Endothelial cell of umbilical vein (primary cell): ENCODE data around the gene TNRC6C. TPM values are rescaled to one million over a fixed set of nuclear protein-coding genes. Genes with fewer than 3 reads are reported as not detected.

Experiments used
- BruUV-seq: library from RNA; stranded (reverse); fragments of 400-500 nt; replicated peaks from 2 replicates; lab custom pipeline; 2021; lab: Mats Ljungman, UMichigan
- CTCF ChIA-PET: fragments of 300-600, 350-600 bp; sonication (Branson Sonifier 250); formaldehyde crosslinking; loops from one replicate; lab custom pipeline; 2021; ENCODE audit warnings: antibody characterized with exemption, inconsistent platforms; lab: Charles Lee
- POLR2A ChIA-PET: fragments of 300-600, 350-600 bp; sonication (Branson Sonifier 250); formaldehyde crosslinking; loops from one replicate; lab custom pipeline; 2021; ENCODE audit warnings: antibody characterized with exemption, inconsistent platforms; lab: Charles Lee
- DNase-seq: peaks from one replicate; pipeline ENCODE4 v3.0.0-alpha.2; 2011; ENCODE audit warnings: low read depth, low spot score
- FAIRE-seq: peaks from 2 replicates; lab custom pipeline; 2011; peaks lifted over from hg19 to GRCh38; lab: Jason Lieb, UNC
- H2AFZ ChIP-seq: 2 replicates; pipeline ENCODE4 v1.6.0; 2012; ENCODE audit warnings: low read depth, low read length, control low read depth, inconsistent platforms
- H3K27ac ChIP-seq: 2 replicates; pipeline ENCODE4 v1.5.1; 2011; ENCODE audit warnings: low read depth, mild to moderate bottlenecking, control low read depth, low read length, moderate library complexity; ENCODE audit not compliant: insufficient read depth
- H3K27me3 ChIP-seq, 2 experiments: 2 replicates each; pipeline versions ENCODE4 v1.6.0 to v1.6.1; 2011; ENCODE audit warnings: low read length in 2 of 2, mixed read lengths in 1 of 2; ENCODE audit not compliant: control insufficient read depth in 2 of 2, insufficient read depth in 2 of 2
- H3K36me3 ChIP-seq, 2 experiments: 2 replicates in 1 of 2; 3 replicates in 1 of 2; pipeline ENCODE4 v1.5.1; 2011; ENCODE audit warnings: low read length in 2 of 2, mild to moderate bottlenecking in 1 of 2, moderate library complexity in 1 of 2; ENCODE audit not compliant: control insufficient read depth in 2 of 2, insufficient read depth in 2 of 2; ENCODE audit errors: extremely low read depth in 1 of 2
- H3K4me1 ChIP-seq: 3 replicates; pipeline ENCODE4 v1.5.1; 2011; ENCODE audit warnings: mild to moderate bottlenecking, low read length; ENCODE audit not compliant: control insufficient read depth, insufficient read depth; ENCODE audit errors: extremely low read depth
- H3K4me2 ChIP-seq: 2 replicates; pipeline ENCODE4 v1.6.1; 2011; ENCODE audit warnings: low read length, control low read depth, mixed read lengths; ENCODE audit not compliant: insufficient read depth
- H3K4me3 ChIP-seq, 3 experiments: fragments of 200-600 bp in 1 of 3; sonication (generic), shearing (Covaris generic) in 1 of 3; replicated peaks in 1 of 3; 2 replicates each; pipeline ENCODE4 v1.5.1; 2011 to 2016; ENCODE audit warnings: control low read depth in 3 of 3, low read length in 3 of 3, mild to moderate bottlenecking in 2 of 3, inconsistent platforms in 1 of 3, low read depth in 1 of 3, moderate library complexity in 1 of 3; ENCODE audit not compliant: insufficient read depth in 1 of 3
- H3K79me2 ChIP-seq: 2 replicates; pipeline ENCODE4 v1.6.0; 2012; ENCODE audit warnings: low read length, inconsistent platforms; ENCODE audit not compliant: control insufficient read depth, insufficient read depth
- H3K9ac ChIP-seq: replicated peaks from 2 replicates; pipeline ENCODE3; 2011; ENCODE audit warnings: low read length, control low read depth; ENCODE audit not compliant: insufficient read depth; ENCODE audit errors: extremely low read depth
- H3K9me1 ChIP-seq: replicated peaks from 3 replicates; pipeline ENCODE4 v1.6.0; 2011; ENCODE audit warnings: mild to moderate bottlenecking, low read length; ENCODE audit not compliant: control insufficient read depth, insufficient read depth; ENCODE audit errors: extremely low read depth
- H3K9me3 ChIP-seq: replicated peaks from 2 replicates; pipeline ENCODE4 v1.5.1; 2012; ENCODE audit warnings: low read length, inconsistent platforms; ENCODE audit not compliant: control insufficient read depth, insufficient read depth
- H4K20me1 ChIP-seq: replicated peaks from 2 replicates; pipeline ENCODE3; 2011; ENCODE audit warnings: mild to moderate bottlenecking, low read length; ENCODE audit not compliant: control insufficient read depth, insufficient read depth; ENCODE audit errors: extremely low read depth
- CTCF ChIP-seq, 2 donors: IDR thresholded peaks; 1 replicate in 1 of 2; 2 replicates in 1 of 2; pipeline ENCODE4 v1.5.1; 2011; ENCODE audit warnings: low read length in 2 of 2, mild to moderate bottlenecking in 2 of 2, moderate library complexity in 2 of 2, control low read depth in 1 of 2, inconsistent platforms in 1 of 2, low read depth in 1 of 2; ENCODE audit not compliant: insufficient read depth in 1 of 2; ENCODE audit errors: extremely low read depth in 1 of 2
- EZH2 ChIP-seq: IDR thresholded peaks from 2 replicates; pipeline ENCODE4 v1.6.1; 2012; ENCODE audit warnings: borderline replicate concordance, low read depth, mild to moderate bottlenecking, moderate library complexity, low read length, inconsistent platforms; ENCODE audit not compliant: severe bottlenecking
- FOS ChIP-seq: IDR thresholded peaks from 2 replicates; pipeline ENCODE4 v1.6.1; 2011; ENCODE audit warnings: mild to moderate bottlenecking, low read length, moderate library complexity, borderline replicate concordance; ENCODE audit not compliant: insufficient read depth
- GATA2 ChIP-seq: IDR thresholded peaks from 2 replicates; pipeline ENCODE4 v1.7.0; 2011; ENCODE audit warnings: low read depth, mild to moderate bottlenecking, moderate library complexity, mixed read lengths, low read length; ENCODE audit not compliant: insufficient read length, insufficient read depth
- JUN ChIP-seq: IDR thresholded peaks from 2 replicates; pipeline ENCODE4 v1.6.1; 2011; ENCODE audit warnings: borderline replicate concordance, low read depth; ENCODE audit not compliant: insufficient read length, insufficient read depth
- MAX ChIP-seq: IDR thresholded peaks from 2 replicates; pipeline ENCODE4 v1.6.1; 2011; ENCODE audit not compliant: insufficient read depth, insufficient read length
- MYC ChIP-seq: IDR thresholded peaks from one replicate; pipeline ENCODE4 v1.6.1; 2011; ENCODE audit warnings: mild to moderate bottlenecking, low read depth, low read length
- POLR2A ChIP-seq: IDR thresholded peaks from 2 replicates; pipeline ENCODE4 v1.6.1; 2012; ENCODE audit warnings: low read depth, mild to moderate bottlenecking, control low read depth, low read length
- POLR2AphosphoS5 ChIP-seq: IDR thresholded peaks from 2 replicates; pipeline ENCODE4 v1.6.1; 2012; ENCODE audit warnings: low read depth, mild to moderate bottlenecking, control low read depth, low read length, moderate library complexity; ENCODE audit not compliant: insufficient read depth
- dilution Hi-C: fragments of 300-500 bp; cut with MboI; formaldehyde crosslinking; loops from one replicate; pipeline ENCODE4 v1.15.0; 2019; ENCODE audit warnings: low sequenced_read_pairs; ENCODE audit not compliant: extremely low pct_ligation_motif_present
- intact Hi-C: fragments of 100-400 bp; cut with micrococcal nuclease; formaldehyde crosslinking; loops from one replicate; pipeline ENCODE4 v1.10.0; 2022
- polyA plus RNA-seq, 4 experiments: library from polyadenylated mRNA; depleted of rRNA in 3 of 4; stranded (reverse) in 3 of 4; unstranded in 1 of 4; fragments of >200 nt; gene quantifications; 2 replicates each; pipeline versions ENCODE4 v1.2.1 to v1.2.3, GENCODE V29; 2011 to 2012; ENCODE audit warnings: missing spikeins in 1 of 4
- total RNA-seq: library from RNA; stranded (reverse); gene quantifications from 2 replicates; pipeline ENCODE4 v1.2.3, GENCODE V29; 2021

Gene TNRC6C
- total and polyA plus RNA-seq, 2 donors (not counting 3 experiments of a cell fraction or from before 2014, with no cell fraction given) = 2.1 to 17.5 TPM

GRCh38 chr17:77995146-77995852 lies 36.8 kb downstream of the TNRC6C start:
- dilution Hi-C loops (no loop called here), intact Hi-C loops (no loop called here)
- POLR2A ChIA-PET = interaction anchor here (1.0 kb wide), 1 partner anchor 37 kb away, joined by 3 read pairs; the partner anchor contains the start of gene TNRC6C
- no peak overlapping the region for H2AFZ ChIP-seq
- no peak overlapping the region for H3K4me3 ChIP-seq
- CTCF ChIA-PET = interaction anchor here (1.2 kb wide), 1 partner anchor 37 kb away, joined by 4 read pairs; the partner anchor contains the start of gene TNRC6C
- peaks cover 14% of the 10 kb centered on the region for H3K4me1 ChIP-seq
- TF ChIP-seq GATA2 (no peak), FOS (no peak), POLR2AphosphoS5 (no peak), POLR2A (no peak), MAX (no peak), CTCF (IDR thresholded peaks at IDR 0.05; ENCODE audit: extremely low read depth in 1 of 2, insufficient read depth in 1 of 2, low read depth in 1 of 2, low read length in 2 of 2) (no peak), EZH2 (no peak), JUN (no peak), MYC (no peak)
- DNase-seq (no peak), FAIRE-seq (no peak)
- no peaks in the 10 kb centered on the region for H4K20me1 ChIP-seq
- no peaks in the 10 kb centered on the region for H3K9me1 ChIP-seq
- H3K9me3 ChIP-seq = no peaks in the 10 kb centered on the region
- H3K27me3 ChIP-seq = no peaks in the 10 kb centered on the region
- no peaks in the 10 kb centered on the region for H3K36me3 ChIP-seq
- BruUV-seq = no TSS peak
- H3K79me2 ChIP-seq = peaks cover 8% of the 10 kb centered on the region
- no peak overlapping the region for H3K9ac ChIP-seq
- H3K4me2 ChIP-seq = no peak overlapping the region
- no peak overlapping the region for H3K27ac ChIP-seq
